Upper lobe of right lung (tissue), 1 donor: ENCODE data around the gene FHOD1. TPM values are rescaled to one million over a fixed set of nuclear protein-coding genes. Genes with fewer than 3 reads are reported as not detected.
A peak's percentile ranks its signal among the peaks of the same experiment; 100 is the strongest.

Experiments used
- ATAC-seq: fragments of 200-7000 bp; cut with Tn5 transposase; one replicate; pipeline ENCODE4 v1.9.1; 2020; ENCODE audit warnings: mild to moderate bottlenecking, moderate library complexity
- DNase-seq: peaks from one replicate; pipeline ENCODE4 v3.0.0-alpha.2; 2020
- H3K27ac ChIP-seq: fragments of 200-600 bp; one replicate; pipeline ENCODE4 v1.8.0; 2022
- H3K27me3 ChIP-seq: fragments of 200-600 bp; one replicate; pipeline ENCODE4 v1.8.0; 2022; ENCODE audit warnings: mild to moderate bottlenecking
- H3K36me3 ChIP-seq: fragments of 200-600 bp; one replicate; pipeline ENCODE4 v1.8.0; 2022
- H3K4me1 ChIP-seq: fragments of 200-600 bp; one replicate; pipeline ENCODE4 v1.8.0; 2022
- H3K4me3 ChIP-seq: fragments of 200-600 bp; one replicate; pipeline ENCODE4 v1.8.0; 2022; ENCODE audit warnings: mild to moderate bottlenecking
- H3K9me3 ChIP-seq: fragments of 200-600 bp; one replicate; pipeline ENCODE4 v1.8.0; 2022
- CTCF ChIP-seq: fragments of 200-600 bp; IDR thresholded peaks from one replicate; pipeline ENCODE4 v1.8.0; 2022; ENCODE audit warnings: antibody characterized with exemption
- intact Hi-C: fragments of 100-400 bp; cut with DNase I; formaldehyde crosslinking; loops from one replicate; pipeline ENCODE4 v1.11.0; 2022
- total RNA-seq: library from RNA; stranded (reverse); fragmentation: NEBNext Ultra II Directional; extraction: Animal tissue kit (Norgen Biotek cat#: 25700); gene quantifications from one replicate; pipeline ENCODE4 v1.2.1, GENCODE V29; 2021
- donor health status: DM: no; HTN: yes; CAD: no; lungs with severe emphysema.

Gene FHOD1
- total RNA-seq, 1 donor from 2014 or later: 94.9 TPM

DNA sequence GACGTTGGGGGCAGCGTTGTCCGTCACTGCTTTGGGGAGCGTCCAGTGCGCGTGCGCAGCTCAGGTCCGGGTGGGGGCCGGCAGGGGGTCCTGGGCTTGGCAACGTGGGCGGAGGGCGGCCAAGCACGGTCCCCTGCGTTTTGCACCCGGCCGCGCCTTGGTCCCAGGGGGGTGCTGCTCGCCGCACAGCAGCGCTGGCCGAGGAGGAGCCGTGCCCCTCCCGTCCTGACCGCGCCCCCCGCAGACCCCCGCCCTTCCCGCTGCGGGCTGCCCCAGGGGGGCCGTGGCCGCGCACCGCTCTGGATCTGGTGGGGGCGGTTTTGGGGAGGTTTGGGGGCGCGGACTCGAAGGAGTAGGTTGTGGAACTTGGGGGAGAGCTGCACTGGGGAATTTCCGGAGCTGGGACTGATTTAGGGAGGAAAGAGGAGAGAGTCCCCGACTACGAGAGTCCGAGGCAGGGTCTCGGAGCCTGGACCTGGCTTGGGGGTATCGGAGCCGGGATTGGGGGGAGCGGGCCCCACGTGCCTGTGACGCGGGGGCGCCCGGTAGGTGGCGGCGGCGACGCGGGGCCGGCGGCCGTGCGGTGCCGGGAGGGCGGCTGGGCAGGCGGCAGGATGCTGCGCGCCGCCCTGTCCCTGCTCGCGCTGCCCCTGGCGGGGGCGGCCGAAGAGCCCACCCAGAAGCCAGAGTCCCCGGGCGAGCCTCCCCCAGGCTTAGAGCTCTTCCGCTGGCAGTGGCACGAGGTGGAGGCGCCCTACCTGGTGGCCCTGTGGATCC lies 1.3 kb upstream of the FHOD1 start, which contains the start of gene SLC9A5:
Gene SLC9A5, plus strand, starts transcription at position 579 of the 777 bp plus-strand sequence. Its CDS starts 36 bp downstream, at position 615.
- Histone ChIP-seq H3K4me1 (peaks cover 33% of the 10 kb centered on the region), H3K36me3 (no peaks in the 10 kb centered on the region), H3K27me3 (no peaks in the 10 kb centered on the region), H3K27ac (peak within 1 kb of the TSS; percentile 11), H3K4me3 (peak within 1 kb of the TSS; percentile 70), H3K9me3 (no peaks in the 10 kb centered on the region)
- peak; percentile 16 for TF ChIP-seq CTCF
- ATAC-seq: no peak
- intact Hi-C loops: no loop called here
- DNase-seq: peak; percentile 74

- no peak for TF ChIP-seq CTCF
- Histone ChIP-seq H3K9me3 (no peaks in the 10 kb centered on the region), H3K27me3 (no peaks in the 10 kb centered on the region), H3K27ac (peak overlapping the region; percentile 11), H3K4me1 (peaks cover 39% of the 10 kb centered on the region), H3K36me3 (no peaks in the 10 kb centered on the region), H3K4me3 (peak overlapping the region; percentile 70)
- ATAC-seq (no peak), DNase-seq (no peak)
- intact Hi-C loops: no loop called here
Observed at GRCh38 chr16:67248073-67248400, 756 bp upstream of the FHOD1 start.

DNA sequence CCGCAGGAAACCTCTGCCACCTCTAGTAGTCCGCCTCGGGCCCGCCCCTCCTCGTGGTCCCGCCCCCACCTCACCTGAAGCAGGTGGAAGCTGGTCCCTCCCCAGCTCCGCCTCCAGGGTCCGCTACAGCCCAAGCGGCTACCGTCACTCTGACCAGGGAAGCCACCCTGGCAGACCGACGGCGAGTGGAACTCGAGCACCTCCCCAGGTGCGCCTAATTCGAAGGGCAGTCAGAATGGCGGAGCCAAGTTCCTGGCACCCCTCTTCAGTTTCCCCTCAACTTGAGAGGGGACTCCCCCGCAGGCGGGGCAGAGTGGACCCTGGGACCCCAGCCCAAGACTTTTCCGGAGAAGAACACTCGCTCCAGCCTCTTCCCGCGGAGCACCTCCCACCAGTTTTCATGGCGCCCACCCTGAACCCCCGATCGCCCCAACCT lies 507 bp downstream of the FHOD1 start:
- peak; percentile 97 for DNase-seq
- H3K27ac ChIP-seq: peak overlapping the region; percentile 83
- peak; percentile 76 for ATAC-seq

GRCh38 chr16:67246081-67246755 lies 1.1 kb downstream of the FHOD1 start:
- Histone ChIP-seq H3K4me3 (peak overlapping the region; percentile 70), H3K27ac (peak overlapping the region; percentile 83), H3K9me3 (no peaks in the 10 kb centered on the region), H3K27me3 (no peaks in the 10 kb centered on the region), H3K4me1 (peaks cover 57% of the 10 kb centered on the region), H3K36me3 (no peaks in the 10 kb centered on the region)
- DNase-seq (peak; percentile 91), ATAC-seq (peak; percentile 53)
- peak; percentile 51 for TF ChIP-seq CTCF
- intact Hi-C loops: no loop called here

More for the DNA sequence above, 507 bp downstream of the FHOD1 start:
- Histone ChIP-seq H3K36me3 (no peaks in the 10 kb centered on the region), H3K27me3 (no peaks in the 10 kb centered on the region), H3K4me1 (peaks cover 51% of the 10 kb centered on the region), H3K4me3 (peak overlapping the region; percentile 70), H3K9me3 (no peaks in the 10 kb centered on the region)
- no peak for TF ChIP-seq CTCF
- intact Hi-C loops: no loop called here

DNA sequence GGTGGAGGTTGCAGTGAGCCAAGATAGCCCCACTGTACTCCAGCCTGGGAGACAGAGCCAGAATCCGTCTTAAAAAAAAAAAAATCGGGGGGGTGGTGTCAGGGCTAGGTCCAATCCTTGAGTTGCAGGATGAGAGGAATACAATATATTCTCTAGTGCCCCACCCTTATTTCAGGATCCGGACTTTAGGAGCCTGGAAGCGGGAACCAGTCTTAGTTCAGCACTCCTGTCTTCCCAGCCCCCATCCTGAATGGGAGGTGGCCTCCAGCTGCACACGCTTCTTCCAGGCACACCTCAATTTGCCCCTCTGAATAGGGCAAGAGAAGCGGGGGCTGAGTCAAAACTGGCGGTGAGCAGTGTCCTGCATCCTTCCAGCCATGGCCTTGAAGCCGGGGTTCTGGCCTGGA lies 1.6 kb downstream of the FHOD1 start:
- no peak for ATAC-seq
- Histone ChIP-seq H3K4me3 (peak overlapping the region; percentile 70), H3K4me1 (peaks cover 62% of the 10 kb centered on the region), H3K36me3 (no peaks in the 10 kb centered on the region), H3K9me3 (no peaks in the 10 kb centered on the region), H3K27me3 (no peaks in the 10 kb centered on the region), H3K27ac (peak overlapping the region; percentile 83)
- no peak for DNase-seq
- intact Hi-C loops: no loop called here
- no peak for TF ChIP-seq CTCF
